Thoracic aorta (tissue), 2 donors: ENCODE data around the gene RTL10. TPM values are rescaled to one million over a fixed set of nuclear protein-coding genes. Genes with fewer than 3 reads are reported as not detected.
"Not testable (repeated sequence)": the region's sequence is repeated elsewhere in the genome, so short reads cannot be mapped to it uniquely, and the experiment has no call there.

Experiments
- ATAC-seq: fragments of 150-250 bp; one replicate; pipeline ENCODE4 v1.8.0; 2017; ENCODE audit warnings: low read depth; ENCODE audit not compliant: insufficient number of reproducible peaks, low FRiP score
- DNase-seq: peaks from one replicate; pipeline ENCODE4 v3.0.0-alpha.2; 2020; ENCODE audit warnings: low spot score
- H3K27ac ChIP-seq, 2 donors: fragments of 200-600 bp; sonication (generic); 1 replicate in 1 of 2; 2 replicates in 1 of 2; pipeline ENCODE4 v1.5.1; 2016; ENCODE audit warnings: mild to moderate bottlenecking in 2 of 2, moderate library complexity in 2 of 2
- H3K27me3 ChIP-seq: fragments of 200-600 bp; sonication (generic); replicated peaks from 2 replicates; pipeline ENCODE4 v1.6.0; 2016; ENCODE audit warnings: mild to moderate bottlenecking; ENCODE audit not compliant: insufficient read depth
- H3K36me3 ChIP-seq: fragments of 200-600 bp; sonication (generic); one replicate; pipeline ENCODE4 v1.5.1; 2016
- H3K4me1 ChIP-seq, 2 donors: fragments of 200-600 bp; sonication (generic); 1 replicate in 1 of 2; 2 replicates in 1 of 2; pipeline versions ENCODE4 v1.5.1 to v1.6.0; 2016; ENCODE audit warnings: low read depth in 2 of 2, mild to moderate bottlenecking in 1 of 2; ENCODE audit not compliant: control insufficient read depth in 1 of 2
- H3K4me3 ChIP-seq: fragments of 200-600 bp; sonication (generic); 2 replicates; pipeline ENCODE4 v1.5.1; 2016; ENCODE audit warnings: mild to moderate bottlenecking
- H3K9me3 ChIP-seq: fragments of 200-600 bp; sonication (generic); 2 replicates; pipeline ENCODE4 v1.5.1; 2016
- CTCF ChIP-seq: fragments of 200-600 bp; sonication (generic); IDR thresholded peaks from one replicate; pipeline ENCODE4 v1.5.1; 2019; ENCODE audit warnings: antibody characterized with exemption
- total RNA-seq, 2 donors: library from RNA; depleted of rRNA; stranded (reverse); fragments of >200 nt; gene quantifications; one replicate each; pipeline versions ENCODE4 v1.1.0 to v1.2.3, GENCODE V29; 2016

RTL10 gene
- total RNA-seq, 2 donors from 2014 or later, result 11.8 to 17.2 TPM

GRCh38 chr22:19884954-19885751, 30.5 kb upstream of the RTL10 start:
- Histone ChIP-seq H3K9me3 (no peaks in the 10 kb centered on the region), H3K36me3 (peaks cover 9% of the 10 kb centered on the region), H3K27ac (no peak overlapping the region), H3K4me3 (no peak overlapping the region), H3K4me1 (peaks cover 0 to 20% of the 10 kb centered on the region in 2 donors), H3K27me3 (no peaks in the 10 kb centered on the region)
- no peak for TF ChIP-seq CTCF
- no peak for ATAC-seq
- no peak for DNase-seq

GRCh38 chr22:19884161-19884953, 29.7 kb upstream of the RTL10 start:
- Histone ChIP-seq H3K36me3 (peaks cover 9% of the 10 kb centered on the region), H3K4me3 (no peak overlapping the region), H3K9me3 (no peaks in the 10 kb centered on the region), H3K4me1 (peaks cover 0 to 20% of the 10 kb centered on the region in 2 donors), H3K27me3 (no peaks in the 10 kb centered on the region), H3K27ac (no peak overlapping the region)
- TF ChIP-seq CTCF, result no peak
- DNase-seq (no peak), ATAC-seq (no peak)

- not testable (repeated sequence) for DNase-seq, H3K27me3 ChIP-seq, H3K9me3 ChIP-seq, H3K27ac ChIP-seq, ATAC-seq, H3K4me3 ChIP-seq, H3K36me3 ChIP-seq
- peaks cover 0 to 20% of the 10 kb centered on the region in 2 donors for H3K4me1 ChIP-seq
Measured at GRCh38 chr22:19883446-19883845, 28.8 kb upstream of the RTL10 start.

- H3K4me3 ChIP-seq, result no peak overlapping the region
- no peaks in the 10 kb centered on the region for H3K27me3 ChIP-seq
- ATAC-seq (no peak), DNase-seq (peak; percentile 0)
- no peak overlapping the region for H3K27ac ChIP-seq
- peaks cover 0 to 20% of the 10 kb centered on the region in 2 donors for H3K4me1 ChIP-seq
- H3K9me3 ChIP-seq, result no peaks in the 10 kb centered on the region
- no peak for TF ChIP-seq CTCF
- H3K36me3 ChIP-seq, result peaks cover 9% of the 10 kb centered on the region
Measured at GRCh38 chr22:19882446-19883381, 28.0 kb upstream of the RTL10 start.

DNA sequence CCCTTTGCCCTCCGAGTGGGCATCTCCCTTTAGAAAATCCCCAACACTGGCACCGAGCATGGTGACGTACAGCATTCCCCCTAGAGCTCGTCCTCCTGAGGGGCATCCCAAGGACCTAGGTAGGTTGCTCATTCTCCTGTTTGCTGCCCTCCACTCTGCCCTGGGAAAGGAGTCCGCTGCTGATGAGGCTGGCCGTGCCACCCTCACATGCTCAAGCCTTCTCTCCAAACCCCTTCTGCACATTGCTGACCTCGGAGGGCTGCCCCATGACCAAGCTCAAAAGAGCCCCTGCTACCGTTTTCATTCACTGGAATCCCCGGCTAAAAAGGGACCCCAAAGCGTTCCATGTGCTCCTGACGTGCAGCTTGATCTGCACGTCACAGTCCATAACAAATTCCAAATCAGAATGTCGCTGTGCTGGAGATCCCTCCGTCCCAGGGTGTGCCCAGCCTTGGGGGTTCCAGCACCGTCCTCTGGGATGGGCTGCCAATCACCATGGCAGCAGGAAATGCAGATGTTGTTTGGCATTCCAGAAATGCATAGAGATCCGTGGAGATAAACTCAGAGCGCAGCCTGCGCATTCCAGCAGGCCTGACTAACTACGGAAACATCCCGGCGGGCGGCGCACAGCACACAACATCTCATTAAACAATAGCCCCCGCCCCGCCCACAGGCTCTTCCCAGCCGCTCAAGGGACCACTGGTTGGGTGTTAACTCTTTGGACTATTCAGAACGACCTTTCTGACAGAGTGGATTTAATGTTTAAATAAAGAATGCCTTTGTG, 26.3 kb upstream of the RTL10 start:
- Histone ChIP-seq H3K27ac (no peak overlapping the region), H3K36me3 (peaks cover 9% of the 10 kb centered on the region), H3K9me3 (no peaks in the 10 kb centered on the region), H3K4me3 (peak overlapping the region; percentile 18), H3K27me3 (no peaks in the 10 kb centered on the region), H3K4me1 (peaks cover 5 to 30% of the 10 kb centered on the region in 2 donors)
- DNase-seq (no peak), ATAC-seq (no peak)
- no peak for TF ChIP-seq CTCF
